GM23338 (cell line): ENCODE results near the gene RPTOR. TPM values are rescaled to one million over a fixed set of nuclear protein-coding genes. Genes with fewer than 3 reads are reported as not detected.

Source experiments
- ATAC-seq: fragments of 200-7000 bp; cut with Tn5 transposase; 3 replicates; pipeline ENCODE4 v1.9.1; 2020
- DNase-seq: peaks from one replicate; pipeline ENCODE4 v3.0.0-alpha.2; 2015; ENCODE audit warnings: low spot score
- H2AFZ ChIP-seq: fragments of 200-600 bp; sonication (generic); 2 replicates; pipeline ENCODE4 v1.8.0; 2016; ENCODE audit warnings: antibody characterized with exemption, mild to moderate bottlenecking, moderate library complexity
- H3F3A ChIP-seq: fragments of 200-600 bp; sonication (generic); replicated peaks from 2 replicates; pipeline ENCODE4 v1.8.0; 2017; ENCODE audit warnings: antibody characterized with exemption, mixed run types, low read depth
- H3K27ac ChIP-seq: fragments of 200-600 bp; sonication (generic); 2 replicates; pipeline ENCODE4 v1.6.1; 2016; ENCODE audit warnings: low read depth
- H3K27me3 ChIP-seq: fragments of 200-600 bp; sonication (generic); 2 replicates; pipeline ENCODE4 v1.8.0; 2016; ENCODE audit warnings: mild to moderate bottlenecking, mixed run types, moderate library complexity; ENCODE audit not compliant: insufficient read depth
- H3K36me3 ChIP-seq: fragments of 200-600 bp; sonication (generic); 2 replicates; pipeline ENCODE4 v1.8.0; 2016; ENCODE audit warnings: mild to moderate bottlenecking; ENCODE audit not compliant: insufficient read depth
- H3K4me1 ChIP-seq: fragments of 200-600 bp; sonication (generic); 2 replicates; pipeline ENCODE4 v1.8.0; 2016; ENCODE audit warnings: mild to moderate bottlenecking, moderate library complexity; ENCODE audit not compliant: insufficient read depth
- H3K4me2 ChIP-seq: fragments of 200-600 bp; sonication (generic); 2 replicates; pipeline ENCODE4 v1.7.1; 2017; ENCODE audit warnings: mixed run types
- H3K4me3 ChIP-seq: fragments of 200-600 bp; sonication (generic); 2 replicates; pipeline ENCODE4 v1.6.1; 2016; ENCODE audit warnings: mixed run types
- H3K79me2 ChIP-seq: fragments of 200-600 bp; sonication (generic); replicated peaks from 2 replicates; pipeline ENCODE4 v1.8.0; 2017; ENCODE audit warnings: mild to moderate bottlenecking; ENCODE audit not compliant: insufficient read depth
- H3K9me2 ChIP-seq: fragments of 200-600 bp; sonication (generic); 2 replicates; pipeline ENCODE4 v1.8.0; 2017; ENCODE audit not compliant: insufficient read depth
- H4K20me1 ChIP-seq: fragments of 200-600 bp; sonication (generic); replicated peaks from 2 replicates; pipeline ENCODE4 v1.8.0; 2017; ENCODE audit warnings: mild to moderate bottlenecking; ENCODE audit not compliant: insufficient read depth
- H3K27ac Mint-ChIP-seq: 2 replicates; pipeline ENCODE4 v1.8.0; 2020; ENCODE audit warnings: inconsistent platforms, mild to moderate bottlenecking, moderate library complexity, mixed read lengths
- H3K27me3 Mint-ChIP-seq: 3 replicates; pipeline ENCODE4 v1.8.0; 2022; ENCODE audit warnings: low read depth, mild to moderate bottlenecking, moderate library complexity, mixed read lengths, inconsistent platforms; ENCODE audit not compliant: insufficient read depth, poor library complexity
- H3K36me3 Mint-ChIP-seq: 3 replicates; pipeline ENCODE4 v1.8.0; 2021; ENCODE audit warnings: low read depth, mild to moderate bottlenecking, inconsistent platforms, moderate library complexity, mixed read lengths
- H3K4me1 Mint-ChIP-seq: 3 replicates; pipeline ENCODE4 v1.8.0; 2020; ENCODE audit warnings: mild to moderate bottlenecking, inconsistent platforms, mixed read lengths
- H3K4me3 Mint-ChIP-seq: 3 replicates; pipeline ENCODE4 v1.8.0; 2021; ENCODE audit warnings: moderate library complexity, mild to moderate bottlenecking, inconsistent platforms, mixed read lengths
- H3K9me3 Mint-ChIP-seq: 3 replicates; pipeline ENCODE4 v1.8.0; 2020; ENCODE audit warnings: moderate library complexity, mild to moderate bottlenecking, inconsistent platforms, mixed read lengths
- CREB1 ChIP-seq: fragments of 250-450 bp; sonication (Bioruptor Pico); IDR thresholded peaks from 2 replicates; pipeline ENCODE4 v1.5.0; 2020; ENCODE audit warnings: low read depth, mild to moderate bottlenecking, moderate library complexity
- EZH2 ChIP-seq: fragments of 200-600 bp; sonication (generic); IDR thresholded peaks from one replicate; pipeline ENCODE4 v1.8.0; 2017; ENCODE audit warnings: antibody characterized with exemption, mild to moderate bottlenecking, low read depth; ENCODE audit not compliant: unreplicated experiment
- EZH2phosphoT487 ChIP-seq: fragments of 200-600 bp; sonication (generic); IDR thresholded peaks from one replicate; pipeline ENCODE4 v1.8.1; 2018; ENCODE audit warnings: antibody characterized with exemption; ENCODE audit not compliant: unreplicated experiment
- JUNB ChIP-seq: IDR thresholded peaks from one replicate; pipeline ENCODE4 v1.6.1; 2016; ENCODE audit warnings: antibody characterized with exemption; ENCODE audit not compliant: unreplicated experiment
- NANOG ChIP-seq: IDR thresholded peaks from 2 replicates; pipeline ENCODE4 v1.6.1; 2016; ENCODE audit warnings: antibody characterized with exemption, borderline replicate concordance
- POLR2AphosphoS5 ChIP-seq: IDR thresholded peaks from 2 replicates; pipeline ENCODE4 v1.6.1; 2016; ENCODE audit warnings: antibody characterized with exemption, low read depth
- ZNF331 ChIP-seq: fragments of 250-450 bp; sonication (Bioruptor Pico); IDR thresholded peaks from 2 replicates; pipeline ENCODE4 v1.5.0; 2020; ENCODE audit warnings: low read depth, mild to moderate bottlenecking, moderate library complexity
- polyA plus RNA-seq: library from polyadenylated mRNA; unstranded; fragments of >200 nt; fragmentation: Nextera tagmentation; extraction: Ambion mirVana; gene quantifications from 2 replicates; pipeline ENCODE4 v1.2.1, GENCODE V29; 2016
- total RNA-seq: library from RNA; depleted of rRNA; stranded (reverse); fragments of >200 nt; shearing (Covaris generic); gene quantifications from 2 replicates; pipeline ENCODE4 v1.2.3, GENCODE V29; 2014
- TF ChIP-seq, protein P1 (sequence below): IDR thresholded peaks from one replicate; pipeline ENCODE4 v1.6.1; 2018; ENCODE audit warnings: antibody characterized with exemption; ENCODE audit not compliant: unreplicated experiment
- TF ChIP-seq, protein P2 (sequence below), 2 experiments: fragments of 200-600 bp in 1 of 2; sonication (generic) in 1 of 2; conservative IDR thresholded peaks; 2 replicates each; pipeline versions ENCODE4 v1.5.1 to v1.6.1; 2016 to 2017; ENCODE audit warnings: antibody characterized with exemption in 2 of 2, low read depth in 2 of 2, mild to moderate bottlenecking in 2 of 2, moderate library complexity in 1 of 2

Gene RPTOR
- total and polyA plus RNA-seq, 2 experiments from 2014 or later, result 9.5 to 38.0 TPM

- no peaks in the 10 kb centered on the region for H3K9me3 Mint-ChIP-seq
- peaks cover 2% of the 10 kb centered on the region for H3K27me3 Mint-ChIP-seq
- no peaks in the 10 kb centered on the region for H3K4me1 ChIP-seq
- no peaks in the 10 kb centered on the region for H3K36me3 Mint-ChIP-seq
- no peaks in the 10 kb centered on the region for H3K9me2 ChIP-seq
- no peaks in the 10 kb centered on the region for H4K20me1 ChIP-seq
- ATAC-seq (no peak), DNase-seq (no peak)
- TF ChIP-seq, protein P1, sequence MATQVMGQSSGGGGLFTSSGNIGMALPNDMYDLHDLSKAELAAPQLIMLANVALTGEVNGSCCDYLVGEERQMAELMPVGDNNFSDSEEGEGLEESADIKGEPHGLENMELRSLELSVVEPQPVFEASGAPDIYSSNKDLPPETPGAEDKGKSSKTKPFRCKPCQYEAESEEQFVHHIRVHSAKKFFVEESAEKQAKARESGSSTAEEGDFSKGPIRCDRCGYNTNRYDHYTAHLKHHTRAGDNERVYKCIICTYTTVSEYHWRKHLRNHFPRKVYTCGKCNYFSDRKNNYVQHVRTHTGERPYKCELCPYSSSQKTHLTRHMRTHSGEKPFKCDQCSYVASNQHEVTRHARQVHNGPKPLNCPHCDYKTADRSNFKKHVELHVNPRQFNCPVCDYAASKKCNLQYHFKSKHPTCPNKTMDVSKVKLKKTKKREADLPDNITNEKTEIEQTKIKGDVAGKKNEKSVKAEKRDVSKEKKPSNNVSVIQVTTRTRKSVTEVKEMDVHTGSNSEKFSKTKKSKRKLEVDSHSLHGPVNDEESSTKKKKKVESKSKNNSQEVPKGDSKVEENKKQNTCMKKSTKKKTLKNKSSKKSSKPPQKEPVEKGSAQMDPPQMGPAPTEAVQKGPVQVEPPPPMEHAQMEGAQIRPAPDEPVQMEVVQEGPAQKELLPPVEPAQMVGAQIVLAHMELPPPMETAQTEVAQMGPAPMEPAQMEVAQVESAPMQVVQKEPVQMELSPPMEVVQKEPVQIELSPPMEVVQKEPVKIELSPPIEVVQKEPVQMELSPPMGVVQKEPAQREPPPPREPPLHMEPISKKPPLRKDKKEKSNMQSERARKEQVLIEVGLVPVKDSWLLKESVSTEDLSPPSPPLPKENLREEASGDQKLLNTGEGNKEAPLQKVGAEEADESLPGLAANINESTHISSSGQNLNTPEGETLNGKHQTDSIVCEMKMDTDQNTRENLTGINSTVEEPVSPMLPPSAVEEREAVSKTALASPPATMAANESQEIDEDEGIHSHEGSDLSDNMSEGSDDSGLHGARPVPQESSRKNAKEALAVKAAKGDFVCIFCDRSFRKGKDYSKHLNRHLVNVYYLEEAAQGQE, result no peak
- no peak for TF ChIP-seq POLR2AphosphoS5
- no peak for TF ChIP-seq EZH2
- no peak for TF ChIP-seq ZNF331 (CRISPR knock-in tag)
- no peak for TF ChIP-seq CREB1
- TF ChIP-seq JUNB, result no peak
- TF ChIP-seq, protein P2, sequence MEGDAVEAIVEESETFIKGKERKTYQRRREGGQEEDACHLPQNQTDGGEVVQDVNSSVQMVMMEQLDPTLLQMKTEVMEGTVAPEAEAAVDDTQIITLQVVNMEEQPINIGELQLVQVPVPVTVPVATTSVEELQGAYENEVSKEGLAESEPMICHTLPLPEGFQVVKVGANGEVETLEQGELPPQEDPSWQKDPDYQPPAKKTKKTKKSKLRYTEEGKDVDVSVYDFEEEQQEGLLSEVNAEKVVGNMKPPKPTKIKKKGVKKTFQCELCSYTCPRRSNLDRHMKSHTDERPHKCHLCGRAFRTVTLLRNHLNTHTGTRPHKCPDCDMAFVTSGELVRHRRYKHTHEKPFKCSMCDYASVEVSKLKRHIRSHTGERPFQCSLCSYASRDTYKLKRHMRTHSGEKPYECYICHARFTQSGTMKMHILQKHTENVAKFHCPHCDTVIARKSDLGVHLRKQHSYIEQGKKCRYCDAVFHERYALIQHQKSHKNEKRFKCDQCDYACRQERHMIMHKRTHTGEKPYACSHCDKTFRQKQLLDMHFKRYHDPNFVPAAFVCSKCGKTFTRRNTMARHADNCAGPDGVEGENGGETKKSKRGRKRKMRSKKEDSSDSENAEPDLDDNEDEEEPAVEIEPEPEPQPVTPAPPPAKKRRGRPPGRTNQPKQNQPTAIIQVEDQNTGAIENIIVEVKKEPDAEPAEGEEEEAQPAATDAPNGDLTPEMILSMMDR (conservative IDR thresholded peaks at IDR 0.05; ENCODE audit: low read depth in 2 of 2), result no peak
- TF ChIP-seq EZH2phosphoT487, result no peak
- no peak for TF ChIP-seq NANOG
- no peak overlapping the region for H3K4me3 ChIP-seq
- H3K4me3 Mint-ChIP-seq, result no peak overlapping the region
- no peaks in the 10 kb centered on the region for H3K27me3 ChIP-seq
- H3K4me1 Mint-ChIP-seq, result no peaks in the 10 kb centered on the region
- H3K4me2 ChIP-seq, result no peak overlapping the region
- no peak overlapping the region for H2AFZ ChIP-seq
- H3K36me3 ChIP-seq, result no peaks in the 10 kb centered on the region
- no peaks in the 10 kb centered on the region for H3F3A ChIP-seq
- H3K27ac ChIP-seq, result no peak overlapping the region
- H3K79me2 ChIP-seq, result no peaks in the 10 kb centered on the region
- H3K27ac Mint-ChIP-seq, result no peak overlapping the region
Measured at GRCh38 chr17:80509311-80509710, 35.3 kb upstream of the RPTOR start.

DNA sequence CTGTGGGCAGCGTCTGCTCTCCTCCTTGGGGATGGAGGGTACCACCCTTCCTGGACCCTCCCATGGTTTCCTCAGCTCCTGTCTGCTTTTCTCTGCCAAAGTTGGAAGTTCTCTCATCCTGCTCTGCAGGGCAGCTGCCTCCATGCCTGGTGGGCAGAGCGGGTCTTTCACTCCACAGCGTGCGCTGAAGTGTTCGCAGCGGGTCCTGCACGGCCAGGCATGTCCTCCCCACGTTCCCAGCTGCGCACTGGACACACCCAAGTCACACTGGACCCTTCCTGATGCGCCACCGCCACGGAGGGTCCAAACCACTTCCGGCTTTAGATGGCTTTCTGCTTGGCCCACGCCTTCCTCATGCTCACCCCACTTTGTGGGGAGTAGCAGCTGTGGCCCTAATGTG, 34.5 kb upstream of the RPTOR start:
- no peaks in the 10 kb centered on the region for H3K79me2 ChIP-seq

More for the DNA sequence above, 34.5 kb upstream of the RPTOR start:
- no peak for ATAC-seq
- no peaks in the 10 kb centered on the region for H3K4me1 Mint-ChIP-seq
- Histone ChIP-seq H3K4me1 (no peaks in the 10 kb centered on the region), H3K27me3 (no peaks in the 10 kb centered on the region), H2AFZ (no peak overlapping the region), H3K27ac (no peak overlapping the region), H3F3A (no peaks in the 10 kb centered on the region), H4K20me1 (no peaks in the 10 kb centered on the region), H3K4me3 (no peak overlapping the region), H3K4me2 (no peak overlapping the region), H3K36me3 (no peaks in the 10 kb centered on the region), H3K9me2 (no peaks in the 10 kb centered on the region)
- no peak for DNase-seq
- TF ChIP-seq EZH2, result no peak
- no peak for TF ChIP-seq CREB1
- no peak overlapping the region for H3K27ac Mint-ChIP-seq
- peaks cover 2% of the 10 kb centered on the region for H3K27me3 Mint-ChIP-seq
- H3K36me3 Mint-ChIP-seq, result no peaks in the 10 kb centered on the region
- no peak overlapping the region for H3K4me3 Mint-ChIP-seq
- H3K9me3 Mint-ChIP-seq, result no peaks in the 10 kb centered on the region
